SHP77 treated with DMSO at 0.1 percent for 48 hours (cell line): ENCODE measurements around the gene ATP13A4.
"Not testable (repeated sequence)": the region's sequence is repeated elsewhere in the genome, so short reads cannot be mapped to it uniquely, and the experiment has no call there.

ENCODE experiments used
- DNase-seq: peaks from one replicate; lab custom pipeline; 2025; lab: John Stamatoyannopoulos, UW

Gene ATP13A4

GRCh38 chr3:193556841-193557240, 2.1 kb upstream of the ATP13A4 start:
- DNase-seq: no peak

- no peak for DNase-seq
These were observed 1.1 kb downstream of the ATP13A4 start for GRCh38 chr3:193553586-193553985.

- DNase-seq: no peak
These were observed 1.8 kb downstream of the ATP13A4 start for GRCh38 chr3:193552923-193553322.

- no peak for DNase-seq
These were observed 6.3 kb downstream of the ATP13A4 start for GRCh38 chr3:193548406-193548805.

GRCh38 chr3:193546129-193546528, 8.6 kb downstream of the ATP13A4 start:
- DNase-seq: no peak

- DNase-seq: no peak
These were observed 9.4 kb downstream of the ATP13A4 start for GRCh38 chr3:193545304-193545703.

- no peak for DNase-seq
These were observed 10.4 kb downstream of the ATP13A4 start for GRCh38 chr3:193544289-193544688.

GRCh38 chr3:193530231-193531165, 24.2 kb downstream of the ATP13A4 start:
- no peak for DNase-seq

GRCh38 chr3:193526085-193526484, 28.6 kb downstream of the ATP13A4 start:
- not testable (repeated sequence) for DNase-seq

- no peak for DNase-seq
These were observed 32.2 kb downstream of the ATP13A4 start for GRCh38 chr3:193522473-193522872.

GRCh38 chr3:193520738-193521137, 34.0 kb downstream of the ATP13A4 start:
- no peak for DNase-seq

- no peak for DNase-seq
These were observed 38.7 kb downstream of the ATP13A4 start for GRCh38 chr3:193515966-193516365.

- DNase-seq: no peak
These were observed 44.5 kb downstream of the ATP13A4 start for GRCh38 chr3:193510154-193510553.

- DNase-seq: no peak
These were observed 45.4 kb downstream of the ATP13A4 start for GRCh38 chr3:193509103-193509965.

- DNase-seq: no peak
These were observed 46.6 kb downstream of the ATP13A4 start for GRCh38 chr3:193508108-193508507.

- no peak for DNase-seq
These were observed 47.1 kb downstream of the ATP13A4 start for GRCh38 chr3:193507566-193507965.

- no peak for DNase-seq
These were observed 47.8 kb downstream of the ATP13A4 start for GRCh38 chr3:193506921-193507320.

GRCh38 chr3:193502871-193503270, 51.8 kb downstream of the ATP13A4 start:
- DNase-seq: no peak

- DNase-seq: no peak
These were observed 54.8 kb downstream of the ATP13A4 start for GRCh38 chr3:193499801-193500485.

- no peak for DNase-seq
These were observed 55.4 kb downstream of the ATP13A4 start for GRCh38 chr3:193499136-193499770.

GRCh38 chr3:193498215-193498614, 56.5 kb downstream of the ATP13A4 start:
- no peak for DNase-seq

GRCh38 chr3:193496658-193497057, 58.0 kb downstream of the ATP13A4 start:
- DNase-seq: no peak
